Measurements from ENCODE around the gene SERHL2. TPM values are rescaled to one million over a fixed set of nuclear protein-coding genes. Genes with fewer than 3 reads are reported as not detected.
"Not testable (repeated sequence)": the region's sequence is repeated elsewhere in the genome, so short reads cannot be mapped to it uniquely, and the experiment has no call there.

The SERHL2 gene
- polyA plus RNA-seq, 1 donor: 8.2 TPM

DNA sequence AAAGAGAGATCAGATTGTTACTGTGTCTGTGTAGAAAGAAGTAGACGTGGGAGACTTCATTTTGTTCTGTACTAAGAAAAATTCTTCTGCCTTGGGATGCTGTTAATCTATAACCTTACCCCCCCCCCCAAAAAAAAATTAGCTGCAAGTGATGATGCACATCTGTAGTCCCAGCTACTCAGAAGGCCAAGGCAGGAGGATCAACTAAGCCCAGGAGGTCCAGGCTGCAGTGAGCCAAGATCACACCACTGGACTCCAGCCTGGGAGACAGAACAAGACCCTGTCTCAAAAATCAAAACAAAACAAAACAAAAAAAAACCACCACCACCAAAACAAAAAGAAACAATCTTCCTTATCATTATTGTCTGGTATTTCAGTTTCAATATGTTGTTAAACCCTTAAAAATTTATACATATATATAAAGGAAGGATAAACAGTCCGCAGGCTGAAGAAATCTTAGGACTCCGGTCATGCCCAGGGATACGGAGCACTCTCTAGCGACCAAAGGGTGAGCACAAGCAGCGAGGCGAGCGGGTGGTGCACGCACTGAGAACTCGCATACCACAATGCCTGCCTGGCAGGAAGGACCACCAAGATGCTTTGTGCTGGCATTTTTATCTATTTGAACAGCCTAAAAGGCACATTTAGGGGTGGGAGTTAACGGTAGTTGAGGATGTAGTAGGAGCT lies 54.5 kb downstream of the SERHL2 start:
- no peak for DNase-seq

DNA sequence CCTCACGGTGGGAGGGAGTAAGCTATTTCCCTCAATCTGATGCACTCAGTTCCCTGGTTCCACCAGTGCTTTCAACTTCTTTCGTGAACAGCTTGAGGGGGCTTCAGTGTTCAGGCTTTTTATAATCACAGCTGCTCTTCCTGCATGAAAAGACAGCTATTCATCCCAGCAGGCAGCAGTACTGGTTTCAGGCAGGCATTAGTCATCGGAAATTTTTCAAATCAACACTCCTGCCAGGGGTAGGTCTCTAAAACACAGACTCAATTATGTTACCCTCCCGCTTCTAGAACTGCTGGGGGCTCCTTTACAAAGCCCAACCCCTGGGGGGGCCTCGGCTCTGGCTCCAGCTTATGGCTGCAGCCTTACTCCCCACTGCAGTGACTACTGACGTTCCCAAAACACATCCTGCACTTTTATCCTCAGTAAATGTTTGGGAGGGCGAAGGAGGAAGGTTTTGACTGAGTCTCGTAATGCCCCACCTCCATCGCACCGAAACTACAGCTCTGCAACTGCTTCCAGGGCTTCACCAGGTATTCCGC lies 55.1 kb downstream of the SERHL2 start:
- DNase-seq: no peak

DNA sequence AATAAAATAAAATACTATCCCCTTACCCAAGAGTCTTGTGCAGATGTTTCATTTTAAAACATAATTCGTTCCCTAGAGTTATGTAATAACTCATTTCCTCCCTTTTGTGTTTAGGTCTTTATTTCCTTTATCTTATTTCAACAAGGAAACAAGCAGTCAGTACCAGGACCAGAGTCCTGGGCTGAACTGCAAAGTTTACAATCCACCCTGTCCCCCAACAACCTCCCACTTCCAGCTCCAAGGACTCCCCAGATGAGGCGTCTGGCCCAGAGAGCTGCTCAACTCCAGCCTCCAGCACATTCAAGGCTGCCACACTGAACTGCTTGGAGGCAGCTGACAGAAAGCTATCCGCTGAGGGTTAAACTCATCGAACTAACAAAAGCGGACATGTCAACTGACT lies 56.4 kb downstream of the SERHL2 start:
- no peak for DNase-seq

DNA sequence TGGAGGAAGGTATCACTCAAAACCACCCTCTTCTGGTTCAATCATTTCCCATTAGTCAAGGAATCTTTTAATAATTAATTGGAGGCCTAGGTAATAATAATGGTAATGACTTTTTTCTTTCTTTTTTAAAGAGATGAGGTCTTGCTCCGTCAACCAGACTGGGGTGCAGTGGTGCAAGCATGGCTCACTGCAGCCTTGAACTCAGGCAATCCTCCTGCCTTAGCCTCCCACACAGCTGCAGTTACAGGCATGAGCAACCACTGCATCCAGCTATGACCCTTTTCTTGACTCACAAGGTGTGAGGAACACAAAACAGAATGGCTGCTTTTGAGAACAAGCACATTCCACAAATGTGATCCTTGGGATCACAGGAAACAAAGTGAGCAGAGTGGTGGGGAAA lies 57.3 kb downstream of the SERHL2 start:
- DNase-seq: no peak

DNA sequence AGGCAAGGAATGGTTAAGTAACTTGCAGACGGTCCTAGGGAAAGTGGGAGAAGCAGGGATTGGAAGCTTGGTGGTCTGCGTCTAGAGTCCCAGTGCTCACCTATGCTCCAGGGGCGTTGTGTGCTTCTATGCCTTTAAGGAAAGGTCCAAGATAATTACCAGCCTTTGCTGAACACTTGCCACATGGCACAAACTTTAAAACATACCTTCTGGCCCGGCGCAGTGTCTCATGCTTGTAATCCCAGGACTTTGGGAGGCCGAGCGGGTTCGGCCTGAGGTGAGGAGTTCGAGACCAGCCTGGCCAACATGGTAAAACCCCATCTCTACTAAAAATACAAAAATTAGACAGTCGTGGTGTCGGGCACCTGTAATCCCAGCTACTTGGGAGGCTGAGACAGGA lies 58.6 kb downstream of the SERHL2 start:
- DNase-seq: no peak

DNA sequence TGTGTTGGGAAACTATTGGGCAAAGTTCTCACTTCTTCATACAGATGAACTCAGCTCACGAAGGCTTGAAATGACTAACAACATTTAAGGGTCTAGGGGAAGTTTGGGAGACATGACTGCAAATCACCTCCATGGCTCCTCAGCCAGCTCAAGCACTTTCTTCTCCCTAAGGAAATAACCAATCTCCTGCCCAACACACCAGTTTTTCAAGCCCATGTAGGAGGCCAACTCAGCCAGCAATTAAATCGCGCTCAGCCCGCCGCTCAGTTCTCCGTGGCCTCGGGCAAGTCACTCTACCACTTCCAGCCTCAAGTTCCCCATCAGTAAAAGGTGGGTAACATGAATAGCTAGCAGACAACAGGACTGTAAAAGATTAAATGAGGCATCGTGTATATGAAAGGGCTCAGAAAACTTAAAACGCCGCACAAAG lies 60.1 kb downstream of the SERHL2 start:
- no peak for DNase-seq

DNA sequence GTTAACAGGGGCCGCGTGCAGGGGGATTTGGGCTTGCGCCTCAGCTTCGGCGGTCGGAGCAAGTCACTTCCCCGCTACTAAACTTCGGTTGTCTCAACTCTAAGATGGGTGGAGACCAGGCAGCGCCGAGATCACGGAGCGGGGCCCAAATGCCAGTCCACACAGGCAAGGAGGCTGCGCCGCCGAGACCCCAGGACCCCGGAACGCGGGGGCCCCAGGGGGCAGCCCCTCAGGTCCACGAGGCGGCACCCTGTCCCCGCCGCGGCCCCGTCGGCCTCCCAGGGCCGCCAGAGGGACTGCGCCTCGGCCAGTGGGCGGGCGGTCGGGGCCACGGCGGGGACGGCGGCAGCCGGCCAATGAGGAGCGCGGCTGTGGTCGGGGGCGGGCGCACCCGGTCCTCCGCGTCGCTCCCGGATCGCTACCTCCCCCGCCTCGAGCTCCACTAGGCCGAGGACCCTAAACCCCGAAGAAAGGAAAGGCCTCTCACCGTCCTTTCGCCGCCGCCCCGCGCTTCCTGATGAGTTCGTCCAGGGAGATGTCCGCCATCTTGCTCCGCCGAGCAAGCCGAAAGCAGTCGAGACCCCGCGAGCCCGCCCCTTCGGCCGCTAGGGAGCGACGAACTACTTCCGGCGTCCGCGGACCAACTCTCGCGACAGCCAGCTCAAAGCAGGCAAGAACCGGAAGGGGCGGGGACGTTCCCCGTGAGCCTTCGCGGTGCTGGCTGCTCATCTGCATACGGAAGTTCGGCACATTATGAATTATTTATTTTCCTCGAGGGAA lies 60.7 kb downstream of the SERHL2 start, which contains the start of gene POLDIP3:
Gene POLDIP3, minus strand, starts transcription at position 572 of the 780 bp plus-strand sequence. Its CDS starts 26 bp downstream, at position 546.
- DNase-seq: peak; percentile 98

DNA sequence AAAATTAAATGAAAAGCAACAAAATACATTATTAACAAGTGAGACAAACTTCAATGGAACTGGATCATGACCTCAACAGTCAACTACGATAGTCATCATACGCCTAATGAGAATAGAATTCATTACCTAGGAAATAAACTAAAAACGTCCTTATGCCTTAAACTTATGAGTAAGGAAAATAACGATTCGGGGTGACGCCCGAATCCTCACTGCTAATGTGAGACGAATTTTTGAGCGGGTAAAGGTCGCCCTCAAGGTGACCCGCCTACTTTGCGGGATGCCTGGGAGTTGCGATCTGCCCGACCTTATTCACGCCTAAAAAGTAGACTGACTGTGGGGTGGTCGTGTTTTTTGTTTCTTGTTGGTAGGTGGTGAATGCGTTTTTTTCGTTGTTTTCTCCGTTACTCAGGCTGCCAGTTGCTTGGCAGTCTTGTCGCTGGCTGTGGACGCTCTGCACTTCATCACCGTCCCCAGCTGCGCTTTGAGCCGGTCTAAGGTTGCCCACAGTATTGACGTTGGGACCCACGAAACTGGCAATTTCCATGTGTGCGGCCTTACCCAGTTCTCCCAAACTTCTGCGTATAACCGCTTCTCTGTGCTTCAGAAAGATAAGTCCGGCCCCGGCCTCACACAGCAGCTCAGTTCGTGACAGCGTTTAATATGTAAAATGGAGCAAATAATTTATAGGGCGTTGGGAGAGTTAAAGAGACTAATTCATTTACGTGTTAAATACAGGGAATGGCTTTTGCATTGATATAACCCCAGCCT lies 61.5 kb downstream of the SERHL2 start:
- peak; percentile 94 for DNase-seq

DNA sequence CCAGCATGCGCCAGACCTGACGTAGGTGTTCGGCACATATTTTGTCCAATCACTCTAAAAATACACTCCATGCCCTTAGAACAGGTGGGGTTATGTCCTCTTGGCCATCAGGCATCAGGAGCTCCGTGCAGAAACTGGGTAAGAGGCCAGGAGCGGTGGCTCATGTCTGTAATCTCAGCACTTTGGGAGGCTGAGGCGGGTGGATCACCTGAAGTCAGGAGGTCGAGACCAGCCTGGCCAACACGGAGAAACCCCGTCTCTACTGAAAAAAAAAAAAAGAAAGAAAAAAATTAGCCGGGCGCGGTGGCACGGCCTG lies 62.1 kb downstream of the SERHL2 start:
- not testable (repeated sequence) for DNase-seq

DNA sequence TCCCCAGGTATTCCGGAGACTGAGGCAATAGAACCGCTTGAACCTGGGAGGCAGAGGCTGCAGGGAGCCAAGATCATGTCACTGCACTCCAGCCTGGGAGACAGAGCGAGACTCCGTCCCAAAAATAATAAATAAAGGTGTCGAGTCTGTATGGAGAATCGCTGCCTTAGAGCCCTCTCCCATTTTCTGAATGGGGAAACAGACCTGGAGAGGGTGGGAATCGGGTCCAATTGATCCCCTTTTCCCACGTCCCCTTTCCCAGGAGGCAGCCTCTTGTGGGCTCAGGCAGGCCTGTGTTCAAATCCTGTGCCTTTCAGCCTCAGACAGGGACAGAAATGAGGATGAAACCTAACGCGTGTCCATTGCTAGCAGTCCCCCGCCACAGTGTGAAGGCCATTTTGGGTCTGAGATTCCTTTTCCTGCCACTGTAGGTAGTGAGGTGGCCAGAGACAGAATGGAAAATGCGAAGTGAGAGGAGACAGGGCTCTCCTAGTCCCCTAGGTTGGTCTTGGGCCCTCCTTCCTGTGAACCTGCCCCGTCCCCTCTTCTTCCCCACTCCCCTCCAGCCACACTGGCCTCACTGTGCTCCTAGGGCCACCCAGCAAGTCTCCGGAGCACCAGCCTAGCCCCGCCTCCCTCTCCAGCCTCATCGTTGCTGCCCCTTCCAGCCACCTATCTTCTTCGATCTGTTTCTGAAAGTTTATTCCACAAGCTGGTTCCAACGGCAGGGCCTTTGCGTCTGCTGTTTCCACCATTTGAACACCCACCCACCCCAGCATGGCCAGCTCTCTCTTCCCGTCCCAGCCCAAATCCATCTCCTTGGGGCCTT lies 63.6 kb downstream of the SERHL2 start:
- no peak for DNase-seq

DNA sequence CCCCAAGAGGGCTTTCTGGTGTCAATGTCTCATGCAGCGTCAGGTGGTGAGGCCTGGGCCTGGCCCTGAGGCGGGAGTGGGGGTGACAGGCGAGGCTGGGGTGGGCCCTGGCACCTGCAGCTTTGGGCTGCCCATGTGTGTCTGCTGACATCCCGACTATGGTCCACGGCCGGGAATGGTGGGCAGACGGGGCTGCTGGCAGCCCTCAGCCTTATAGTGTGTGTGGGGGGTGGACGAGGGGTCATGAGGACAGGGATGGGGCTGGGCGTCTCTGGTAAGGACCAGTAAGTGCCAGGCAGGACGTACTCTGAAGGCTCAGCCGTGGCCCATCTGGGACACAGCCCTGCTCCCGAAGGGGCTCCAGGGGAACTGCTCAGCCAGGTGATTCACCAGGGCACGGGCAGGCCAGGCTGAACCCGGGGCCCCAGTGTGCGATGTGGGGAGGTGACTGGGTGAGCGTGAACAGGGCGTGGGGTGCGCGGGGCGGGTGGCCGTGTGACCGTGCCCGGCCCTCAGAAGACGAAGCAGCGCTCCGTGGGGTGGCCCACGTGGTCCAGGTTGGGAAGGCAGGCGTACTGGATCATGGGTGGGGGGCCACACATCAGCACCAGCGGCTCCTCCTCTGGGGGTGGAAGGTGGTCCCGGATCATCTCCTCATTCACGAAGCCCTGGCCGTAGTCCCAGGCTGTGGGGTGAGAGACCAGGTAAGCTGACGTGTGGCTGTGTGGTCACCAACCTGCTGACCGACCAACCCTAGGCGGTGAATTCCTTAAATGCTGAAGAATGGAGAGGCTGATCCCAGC lies 65.7 kb downstream of the SERHL2 start:
- DNase-seq: no peak

DNA sequence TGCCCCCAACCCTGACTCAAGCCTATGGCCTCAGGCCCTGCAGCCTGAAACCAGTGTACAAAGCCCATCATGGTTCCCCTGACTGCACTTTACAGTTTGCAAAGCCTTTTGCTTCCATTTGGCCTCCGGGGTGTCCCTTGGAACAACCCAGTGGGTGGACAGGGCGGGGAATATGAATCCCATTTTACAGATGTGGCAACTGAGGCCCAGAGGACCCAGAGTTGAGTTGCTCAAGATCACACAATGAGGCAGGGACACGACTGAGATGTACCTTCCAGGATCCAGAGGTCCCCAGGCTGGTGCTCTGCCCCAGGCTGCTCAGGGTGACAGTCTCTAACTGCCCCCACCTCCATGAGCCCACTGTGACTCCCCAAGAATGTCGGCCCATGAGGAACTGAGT lies 66.3 kb downstream of the SERHL2 start:
- DNase-seq: no peak

DNA sequence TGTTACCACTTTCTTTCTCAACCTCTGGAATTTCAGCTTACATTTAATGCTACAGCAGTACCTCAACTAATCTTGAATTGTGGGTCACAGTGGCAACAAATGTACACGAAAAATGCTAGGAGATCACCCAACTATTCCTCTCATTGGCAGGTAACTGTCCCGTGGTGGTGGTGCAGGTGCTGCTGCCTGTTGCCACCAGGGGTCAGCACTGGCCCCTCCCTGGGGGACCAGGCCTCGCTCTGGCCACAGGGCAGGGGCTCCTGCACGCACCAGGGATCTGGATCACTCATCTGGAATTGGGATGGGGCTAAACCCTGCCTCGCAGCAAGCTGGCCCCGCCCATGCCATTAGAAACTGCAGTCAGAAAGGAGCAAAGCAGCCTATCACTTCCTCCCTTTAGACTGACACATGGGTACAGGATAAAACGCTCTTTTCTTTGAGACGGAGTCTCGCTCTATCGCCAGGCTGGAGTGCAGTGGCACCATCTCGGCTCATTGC lies 67.8 kb downstream of the SERHL2 start:
- peak; percentile 74 for DNase-seq

DNA sequence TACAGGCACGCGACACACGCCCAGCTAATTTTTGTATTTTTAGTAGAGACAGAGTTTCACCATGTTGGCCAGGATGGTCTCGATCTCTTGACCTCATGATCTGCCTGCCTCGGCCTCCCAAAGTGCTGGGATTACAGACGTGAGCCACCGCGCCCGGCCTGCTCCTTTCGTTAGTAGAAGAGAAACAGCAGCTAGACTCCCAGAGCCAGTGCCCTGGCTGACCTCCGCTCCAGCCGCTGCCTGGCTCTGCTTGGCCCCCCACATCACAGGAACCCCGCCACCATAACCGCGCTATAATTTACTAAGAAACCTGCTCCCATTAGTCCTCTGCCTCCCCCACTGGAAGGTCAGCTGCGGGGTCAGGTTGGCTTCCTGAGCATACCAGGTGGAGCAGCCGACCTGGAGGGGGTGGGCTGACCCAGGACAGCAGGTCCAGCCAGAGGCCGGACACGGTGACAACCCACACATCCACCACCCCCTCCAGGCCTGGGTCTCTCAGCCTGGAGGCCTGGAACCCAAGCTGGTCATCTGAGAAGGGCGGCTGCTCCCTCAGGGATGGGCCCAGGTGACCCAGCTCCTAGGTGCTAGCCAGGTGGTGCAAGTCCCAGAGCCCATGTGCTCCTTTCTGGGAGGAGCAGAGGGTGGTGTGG lies 68.4 kb downstream of the SERHL2 start:
- DNase-seq: no peak

DNA sequence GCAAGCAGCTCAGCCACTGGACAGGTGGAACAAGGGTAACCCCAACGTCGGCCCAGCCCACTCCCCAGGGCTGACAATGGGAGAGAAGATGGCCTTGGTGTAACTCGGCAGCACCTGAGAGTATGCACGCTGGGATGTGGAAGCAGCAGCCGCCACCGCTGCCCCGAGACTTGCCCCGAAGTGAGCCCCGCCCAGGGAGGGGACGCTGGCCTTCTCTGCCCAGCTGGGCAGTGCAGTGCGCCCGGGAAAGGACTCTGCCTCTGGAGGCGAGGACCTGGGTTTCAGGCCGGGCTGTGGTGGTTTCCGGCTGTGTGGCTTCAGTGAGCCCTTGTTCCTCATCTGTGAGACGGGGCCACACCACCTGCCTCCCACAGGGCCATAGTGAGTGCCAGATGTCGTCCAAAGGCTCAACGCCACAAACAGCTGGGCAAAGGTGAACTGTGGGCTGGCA lies 69.6 kb downstream of the SERHL2 start:
- DNase-seq: no peak

Other genes with a start within 250 kb of the SERHL2 start
- 0.81 TPM for gene NFAM1, start 121.6 kb upstream of the SERHL2 start, polyA plus RNA-seq (ENCODE audit: insufficient read length)
- 28.8 TPM for gene RRP7A, start 34.2 kb upstream of the SERHL2 start, polyA plus RNA-seq (ENCODE audit: insufficient read length)
- 117 TPM for gene POLDIP3, start 60.9 kb downstream of the SERHL2 start, polyA plus RNA-seq (ENCODE audit: insufficient read length)
- not detected for gene ATP5MGL, start 86.6 kb downstream of the SERHL2 start, polyA plus RNA-seq (ENCODE audit: insufficient read length)
- gene CYB5R3, start 95.4 kb downstream of the SERHL2 start, polyA plus RNA-seq (ENCODE audit: insufficient read length): 126 TPM
- 16.8 TPM for gene A4GALT, start 166.9 kb downstream of the SERHL2 start, polyA plus RNA-seq (ENCODE audit: insufficient read length)

Measured in left kidney (tissue), 2 donors.